A549 (cell line): ENCODE measurements around the gene SURF6.

Experiments
- FOSL2 ChIP-seq, 2 experiments: fragments of 450-650 bp in 1 of 2; fragments of >200 bp in 1 of 2; sonication (Bioruptor Twin) in 1 of 2; formaldehyde crosslinking; IDR thresholded peaks; 2 replicates each; pipeline versions ENCODE4 v1.5.0 to v1.6.1; 2016 to 2020; ENCODE audit warnings: mild to moderate bottlenecking in 1 of 2, moderate library complexity in 1 of 2
- JUNB ChIP-seq: fragments of >200 bp; sonication (Bioruptor Twin); formaldehyde crosslinking; IDR thresholded peaks from 2 replicates; pipeline ENCODE4 v1.6.1; 2016
- NR3C1 ChIP-seq: fragments of >200 bp; sonication (Bioruptor Twin); formaldehyde crosslinking; IDR thresholded peaks from 3 replicates; pipeline ENCODE4 v1.6.1; 2017
- PHF8 ChIP-seq: fragments of 200-600 bp; sonication (generic); IDR thresholded peaks from 2 replicates; pipeline ENCODE4 v1.6.1; 2016; ENCODE audit warnings: low read depth, mild to moderate bottlenecking, antibody characterized with exemption, moderate library complexity, borderline replicate concordance
- TF ChIP-seq, protein P1 (sequence below): fragments of 150-350 bp; IDR thresholded peaks from 2 replicates; pipeline ENCODE4 v1.6.1; 2014; ENCODE audit warnings: low read depth, mild to moderate bottlenecking, low read length
- TF ChIP-seq, protein P2 (sequence below): fragments of >200 bp; sonication (Bioruptor Twin); formaldehyde crosslinking; IDR thresholded peaks from 3 replicates; pipeline ENCODE4 v1.5.1; 2016
- TF ChIP-seq, protein P3 (sequence below): fragments of 200-600 bp; sonication (generic); IDR thresholded peaks from 2 replicates; pipeline ENCODE4 v1.6.1; 2016; ENCODE audit warnings: antibody characterized with exemption, mild to moderate bottlenecking, moderate library complexity

DNA sequence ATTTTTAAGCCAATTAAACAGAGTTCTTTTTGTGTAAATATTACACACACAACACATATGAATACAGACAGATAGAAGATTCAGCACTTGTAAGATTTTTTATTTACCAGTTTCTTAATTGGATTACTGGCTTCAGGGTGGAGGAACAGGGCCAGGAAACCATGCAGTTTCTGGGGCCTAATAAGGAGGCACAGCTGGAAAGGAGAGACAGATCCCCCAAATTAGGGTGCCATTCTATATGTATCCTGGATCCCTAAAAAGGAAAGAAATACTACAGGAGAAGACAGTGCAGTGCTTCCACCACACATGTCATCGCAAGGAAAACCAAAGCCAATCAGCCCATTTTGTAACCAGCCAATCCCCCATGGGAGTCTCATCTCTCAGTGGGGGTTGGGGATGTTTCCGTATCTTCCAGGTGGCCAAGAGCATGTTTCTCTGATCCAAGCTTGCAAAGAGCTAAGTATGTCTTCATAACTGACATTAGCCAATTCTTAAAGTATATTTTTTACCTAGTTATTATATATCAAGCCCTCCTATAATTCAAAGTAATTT, 45.2 kb downstream of the SURF6 start:
- TF ChIP-seq, protein P1, sequence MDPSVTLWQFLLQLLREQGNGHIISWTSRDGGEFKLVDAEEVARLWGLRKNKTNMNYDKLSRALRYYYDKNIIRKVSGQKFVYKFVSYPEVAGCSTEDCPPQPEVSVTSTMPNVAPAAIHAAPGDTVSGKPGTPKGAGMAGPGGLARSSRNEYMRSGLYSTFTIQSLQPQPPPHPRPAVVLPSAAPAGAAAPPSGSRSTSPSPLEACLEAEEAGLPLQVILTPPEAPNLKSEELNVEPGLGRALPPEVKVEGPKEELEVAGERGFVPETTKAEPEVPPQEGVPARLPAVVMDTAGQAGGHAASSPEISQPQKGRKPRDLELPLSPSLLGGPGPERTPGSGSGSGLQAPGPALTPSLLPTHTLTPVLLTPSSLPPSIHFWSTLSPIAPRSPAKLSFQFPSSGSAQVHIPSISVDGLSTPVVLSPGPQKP = no peak
- TF ChIP-seq FOSL2 (IDR thresholded peaks at IDR 0.05) = no peak
- TF ChIP-seq FOSL2 (CRISPR knock-in tag; IDR thresholded peaks at IDR 0.05) = no peak
- TF ChIP-seq, protein P2, sequence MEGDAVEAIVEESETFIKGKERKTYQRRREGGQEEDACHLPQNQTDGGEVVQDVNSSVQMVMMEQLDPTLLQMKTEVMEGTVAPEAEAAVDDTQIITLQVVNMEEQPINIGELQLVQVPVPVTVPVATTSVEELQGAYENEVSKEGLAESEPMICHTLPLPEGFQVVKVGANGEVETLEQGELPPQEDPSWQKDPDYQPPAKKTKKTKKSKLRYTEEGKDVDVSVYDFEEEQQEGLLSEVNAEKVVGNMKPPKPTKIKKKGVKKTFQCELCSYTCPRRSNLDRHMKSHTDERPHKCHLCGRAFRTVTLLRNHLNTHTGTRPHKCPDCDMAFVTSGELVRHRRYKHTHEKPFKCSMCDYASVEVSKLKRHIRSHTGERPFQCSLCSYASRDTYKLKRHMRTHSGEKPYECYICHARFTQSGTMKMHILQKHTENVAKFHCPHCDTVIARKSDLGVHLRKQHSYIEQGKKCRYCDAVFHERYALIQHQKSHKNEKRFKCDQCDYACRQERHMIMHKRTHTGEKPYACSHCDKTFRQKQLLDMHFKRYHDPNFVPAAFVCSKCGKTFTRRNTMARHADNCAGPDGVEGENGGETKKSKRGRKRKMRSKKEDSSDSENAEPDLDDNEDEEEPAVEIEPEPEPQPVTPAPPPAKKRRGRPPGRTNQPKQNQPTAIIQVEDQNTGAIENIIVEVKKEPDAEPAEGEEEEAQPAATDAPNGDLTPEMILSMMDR = no peak
- no peak for TF ChIP-seq JUNB
- TF ChIP-seq, protein P3, sequence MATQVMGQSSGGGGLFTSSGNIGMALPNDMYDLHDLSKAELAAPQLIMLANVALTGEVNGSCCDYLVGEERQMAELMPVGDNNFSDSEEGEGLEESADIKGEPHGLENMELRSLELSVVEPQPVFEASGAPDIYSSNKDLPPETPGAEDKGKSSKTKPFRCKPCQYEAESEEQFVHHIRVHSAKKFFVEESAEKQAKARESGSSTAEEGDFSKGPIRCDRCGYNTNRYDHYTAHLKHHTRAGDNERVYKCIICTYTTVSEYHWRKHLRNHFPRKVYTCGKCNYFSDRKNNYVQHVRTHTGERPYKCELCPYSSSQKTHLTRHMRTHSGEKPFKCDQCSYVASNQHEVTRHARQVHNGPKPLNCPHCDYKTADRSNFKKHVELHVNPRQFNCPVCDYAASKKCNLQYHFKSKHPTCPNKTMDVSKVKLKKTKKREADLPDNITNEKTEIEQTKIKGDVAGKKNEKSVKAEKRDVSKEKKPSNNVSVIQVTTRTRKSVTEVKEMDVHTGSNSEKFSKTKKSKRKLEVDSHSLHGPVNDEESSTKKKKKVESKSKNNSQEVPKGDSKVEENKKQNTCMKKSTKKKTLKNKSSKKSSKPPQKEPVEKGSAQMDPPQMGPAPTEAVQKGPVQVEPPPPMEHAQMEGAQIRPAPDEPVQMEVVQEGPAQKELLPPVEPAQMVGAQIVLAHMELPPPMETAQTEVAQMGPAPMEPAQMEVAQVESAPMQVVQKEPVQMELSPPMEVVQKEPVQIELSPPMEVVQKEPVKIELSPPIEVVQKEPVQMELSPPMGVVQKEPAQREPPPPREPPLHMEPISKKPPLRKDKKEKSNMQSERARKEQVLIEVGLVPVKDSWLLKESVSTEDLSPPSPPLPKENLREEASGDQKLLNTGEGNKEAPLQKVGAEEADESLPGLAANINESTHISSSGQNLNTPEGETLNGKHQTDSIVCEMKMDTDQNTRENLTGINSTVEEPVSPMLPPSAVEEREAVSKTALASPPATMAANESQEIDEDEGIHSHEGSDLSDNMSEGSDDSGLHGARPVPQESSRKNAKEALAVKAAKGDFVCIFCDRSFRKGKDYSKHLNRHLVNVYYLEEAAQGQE = no peak
- TF ChIP-seq PHF8 = no peak
- no peak for TF ChIP-seq NR3C1
